ENCODE data around the gene PPFIBP1. TPM values are rescaled to one million over a fixed set of nuclear protein-coding genes. Genes with fewer than 3 reads are reported as not detected.
A peak's percentile ranks its signal among the peaks of the same experiment; 100 is the strongest.

PPFIBP1 gene
- total and polyA plus RNA-seq, 9 of the 15 experiments (the other 6 are each of a cell fraction or from before 2014, with no cell fraction given) = 0.46 to 3.5 (median 1.8) TPM

DNA sequence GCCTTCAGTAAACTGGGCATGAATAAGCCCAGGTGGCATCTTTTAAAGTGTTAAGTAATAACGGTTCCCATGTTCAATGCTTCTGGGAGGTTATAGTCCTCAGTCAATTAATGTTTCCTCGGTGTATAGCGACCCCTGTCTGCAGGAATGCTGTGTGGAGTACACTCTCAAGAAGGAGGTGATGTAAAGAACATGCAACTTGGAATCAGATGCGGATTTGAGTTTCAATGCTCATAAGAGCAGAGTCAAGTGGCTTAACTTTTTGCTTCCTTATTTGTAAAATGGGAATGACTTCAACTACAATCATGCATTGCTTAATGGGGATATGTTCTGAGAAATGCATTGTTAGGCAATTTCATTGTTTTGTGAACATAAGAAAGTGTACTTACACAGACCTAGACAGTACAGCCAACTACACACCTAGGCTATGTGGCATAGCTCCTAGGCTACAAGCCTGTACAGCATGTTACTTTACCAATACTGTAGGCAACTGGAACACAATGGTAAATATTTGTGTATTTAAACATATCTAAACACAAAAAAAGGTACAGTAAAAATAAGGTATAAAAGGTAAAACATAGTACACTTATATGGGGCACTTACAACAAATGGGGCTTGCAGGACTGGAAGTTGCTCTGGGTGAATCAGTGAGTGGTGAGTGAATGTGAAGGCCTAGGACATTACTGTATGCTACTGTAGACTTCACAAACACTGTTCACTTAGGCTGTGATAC is 179.9 kb downstream of the PPFIBP1 start:
- POLR2A ChIA-PET = no interaction called here
- H3K27ac ChIP-seq (ENCODE audit: extremely low read depth, low read depth, low read length) = no peak overlapping the region
- no peak for TF ChIP-seq DNMT1 (IDR thresholded peaks at IDR 0.05)
- peak; percentile 98 for TF ChIP-seq CEBPG (CRISPR knock-in tag; IDR thresholded peaks at IDR 0.05)
- TF ChIP-seq CEBPG (tag; conservative IDR thresholded peaks at IDR 0.05 in 1 of 2, IDR thresholded peaks at IDR 0.05 in 1 of 2) = peak; percentile 92 to 97
- no peak for TF ChIP-seq DACH1 (IDR thresholded peaks at IDR 0.05; ENCODE audit: partially characterized antibody)
- no peak for TF ChIP-seq RBM17 (IDR thresholded peaks at IDR 0.05; ENCODE audit: borderline replicate concordance, low read depth, low read length)
- TF ChIP-seq, protein P1, sequence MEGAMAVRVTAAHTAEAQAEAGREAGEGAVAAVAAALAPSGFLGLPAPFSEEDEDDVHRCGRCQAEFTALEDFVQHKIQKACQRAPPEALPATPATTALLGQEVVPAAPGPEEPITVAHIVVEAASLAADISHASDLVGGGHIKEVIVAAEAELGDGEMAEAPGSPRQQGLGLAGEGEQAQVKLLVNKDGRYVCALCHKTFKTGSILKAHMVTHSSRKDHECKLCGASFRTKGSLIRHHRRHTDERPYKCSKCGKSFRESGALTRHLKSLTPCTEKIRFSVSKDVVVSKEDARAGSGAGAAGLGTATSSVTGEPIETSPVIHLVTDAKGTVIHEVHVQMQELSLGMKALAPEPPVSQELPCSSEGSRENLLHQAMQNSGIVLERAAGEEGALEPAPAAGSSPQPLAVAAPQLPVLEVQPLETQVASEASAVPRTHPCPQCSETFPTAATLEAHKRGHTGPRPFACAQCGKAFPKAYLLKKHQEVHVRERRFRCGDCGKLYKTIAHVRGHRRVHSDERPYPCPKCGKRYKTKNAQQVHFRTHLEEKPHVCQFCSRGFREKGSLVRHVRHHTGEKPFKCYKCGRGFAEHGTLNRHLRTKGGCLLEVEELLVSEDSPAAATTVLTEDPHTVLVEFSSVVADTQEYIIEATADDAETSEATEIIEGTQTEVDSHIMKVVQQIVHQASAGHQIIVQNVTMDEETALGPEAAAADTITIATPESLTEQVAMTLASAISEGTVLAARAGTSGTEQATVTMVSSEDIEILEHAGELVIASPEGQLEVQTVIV (CRISPR knock-in tag; IDR thresholded peaks at IDR 0.05; ENCODE audit: borderline replicate concordance) = no peak
- no peak for TF ChIP-seq ZNF41 (CRISPR knock-in tag; conservative IDR thresholded peaks at IDR 0.05)
- TF ChIP-seq, protein P2, sequence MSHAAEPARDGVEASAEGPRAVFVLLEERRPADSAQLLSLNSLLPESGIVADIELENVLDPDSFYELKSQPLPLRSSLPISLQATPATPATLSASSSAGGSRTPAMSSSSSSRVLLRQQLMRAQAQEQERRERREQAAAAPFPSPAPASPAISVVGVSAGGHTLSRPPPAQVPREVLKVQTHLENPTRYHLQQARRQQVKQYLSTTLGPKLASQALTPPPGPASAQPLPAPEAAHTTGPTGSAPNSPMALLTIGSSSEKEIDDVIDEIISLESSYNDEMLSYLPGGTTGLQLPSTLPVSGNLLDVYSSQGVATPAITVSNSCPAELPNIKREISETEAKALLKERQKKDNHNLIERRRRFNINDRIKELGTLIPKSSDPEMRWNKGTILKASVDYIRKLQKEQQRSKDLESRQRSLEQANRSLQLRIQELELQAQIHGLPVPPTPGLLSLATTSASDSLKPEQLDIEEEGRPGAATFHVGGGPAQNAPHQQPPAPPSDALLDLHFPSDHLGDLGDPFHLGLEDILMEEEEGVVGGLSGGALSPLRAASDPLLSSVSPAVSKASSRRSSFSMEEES (CRISPR knock-in tag; IDR thresholded peaks at IDR 0.05) = no peak
- TF ChIP-seq JUN (IDR thresholded peaks at IDR 0.05; ENCODE audit: borderline replicate concordance, low read depth, low read length) = peak; percentile 40; the same call in 1 of the 2 replicates
- no peak for TF ChIP-seq JUN (CRISPR knock-in tag; IDR thresholded peaks at IDR 0.05; ENCODE audit: borderline replicate concordance)
- no peak for TF ChIP-seq TOE1 (IDR thresholded peaks at IDR 0.05; ENCODE audit: borderline replicate concordance)
- no peak for TF ChIP-seq TOE1 (CRISPR knock-in tag; IDR thresholded peaks at IDR 0.05; ENCODE audit: borderline replicate concordance, low read depth)
- TF ChIP-seq, protein P3, sequence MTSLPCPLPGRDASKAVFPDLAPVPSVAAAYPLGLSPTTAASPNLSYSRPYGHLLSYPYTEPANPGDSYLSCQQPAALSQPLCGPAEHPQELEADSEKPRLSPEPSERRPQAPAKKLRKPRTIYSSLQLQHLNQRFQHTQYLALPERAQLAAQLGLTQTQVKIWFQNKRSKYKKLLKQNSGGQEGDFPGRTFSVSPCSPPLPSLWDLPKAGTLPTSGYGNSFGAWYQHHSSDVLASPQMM (CRISPR knock-in tag; IDR thresholded peaks at IDR 0.05) = no peak
- peak; percentile 87; the same call in 1 of the 2 replicates for TF ChIP-seq CTBP1 (IDR thresholded peaks at IDR 0.05; ENCODE audit: borderline replicate concordance)

More for the DNA sequence above, 179.9 kb downstream of the PPFIBP1 start:
- H3K9me3 ChIP-seq (replicated peaks; ENCODE audit: control insufficient read depth, insufficient read depth, low read depth, low read length) = no peaks in the 10 kb centered on the region
- ATAC-seq = peak; percentile 96
- H3K4me1 ChIP-seq (replicated peaks in 1 of 2; ENCODE audit: control insufficient read depth in 2 of 2, insufficient read depth in 2 of 2, low read length in 2 of 2) = peaks cover 0 to 3% of the 10 kb centered on the region in 2 experiments; a peak in 1 of 5 replicates
- H3K36me3 ChIP-seq (ENCODE audit: control insufficient read depth, insufficient read depth, low read length) = no peaks in the 10 kb centered on the region
- peak overlapping the region; percentile 22; the same call in 1 of the 2 replicates for H2AFZ ChIP-seq (ENCODE audit: low read depth, low read length)
- H3K4me2 ChIP-seq (ENCODE audit: insufficient read depth, low read length) = no peak overlapping the region
- peaks cover 6 to 19% of the 10 kb centered on the region in 2 experiments; a peak in 4 of 5 replicates for H3K27me3 ChIP-seq (ENCODE audit: control insufficient read depth in 2 of 2, insufficient read depth in 2 of 2, low read length in 2 of 2)
- CTCF ChIA-PET (ENCODE audit: low intra/inter-chr PET ratio) = interaction anchor here (0.5 to 1.4 kb wide), 2 partner anchors 267 to 269 kb away, joined by 3 to 4 read pairs; no protein-coding TSS in a partner anchor
- BruUV-seq (replicated peaks) = no TSS peak
- peak; percentile 63 for FAIRE-seq
- H3K4me3 ChIP-seq = no peak overlapping the region
- no peak overlapping the region for H3K9ac ChIP-seq (ENCODE audit: insufficient read depth in 1 of 2, low read depth in 2 of 2, low read length in 2 of 2)
- peak; percentile 47 to 82 (median 58) for DNase-seq (ENCODE audit: extremely low read depth in 1 of 4, low spot score in 3 of 4)
- no peaks in the 10 kb centered on the region; the same call in 1 of the 2 replicates for H4K20me1 ChIP-seq (replicated peaks; ENCODE audit: control insufficient read depth, insufficient read depth, low read length)
- H3K79me2 ChIP-seq (ENCODE audit: control insufficient read depth, insufficient read depth, low read length) = no peaks in the 10 kb centered on the region
- WGBS (ENCODE audit: insufficient coverage, low coverage, missing lambda C conversion rate) = 0% methylated on average over 4 of the region's 4 CpGs
- in situ Hi-C loops (cut with MboI) = no loop called here
- intact Hi-C loops (cut with micrococcal nuclease) = loop anchor here (1.0 to 5.0 kb wide), 3 partner anchors 52 to 280 kb away; no protein-coding TSS in a partner anchor
- no peaks in the 10 kb centered on the region for H3K9me1 ChIP-seq (ENCODE audit: control insufficient read depth, insufficient read depth, low read length)

Measured in K562 (cell line).